Stimulated activated CD4-positive, alpha-beta T cell treated with anti-CD3 and anti-CD28 coated beads, TNF-alpha, amount 100 ng/mL, for 4 hours (primary cell): ENCODE data around the gene AGTPBP1.
A peak's percentile ranks its signal among the peaks of the same experiment; 100 is the strongest.
"Not testable (repeated sequence)": the region's sequence is repeated elsewhere in the genome, so short reads cannot be mapped to it uniquely, and the experiment has no call there.

Source experiments
- DNase-seq, 3 experiments: peaks; one replicate each; pipeline ENCODE4 v3.0.0-alpha.2; 2020; ENCODE audit warnings: low read depth in 3 of 3

The AGTPBP1 gene, protein sequence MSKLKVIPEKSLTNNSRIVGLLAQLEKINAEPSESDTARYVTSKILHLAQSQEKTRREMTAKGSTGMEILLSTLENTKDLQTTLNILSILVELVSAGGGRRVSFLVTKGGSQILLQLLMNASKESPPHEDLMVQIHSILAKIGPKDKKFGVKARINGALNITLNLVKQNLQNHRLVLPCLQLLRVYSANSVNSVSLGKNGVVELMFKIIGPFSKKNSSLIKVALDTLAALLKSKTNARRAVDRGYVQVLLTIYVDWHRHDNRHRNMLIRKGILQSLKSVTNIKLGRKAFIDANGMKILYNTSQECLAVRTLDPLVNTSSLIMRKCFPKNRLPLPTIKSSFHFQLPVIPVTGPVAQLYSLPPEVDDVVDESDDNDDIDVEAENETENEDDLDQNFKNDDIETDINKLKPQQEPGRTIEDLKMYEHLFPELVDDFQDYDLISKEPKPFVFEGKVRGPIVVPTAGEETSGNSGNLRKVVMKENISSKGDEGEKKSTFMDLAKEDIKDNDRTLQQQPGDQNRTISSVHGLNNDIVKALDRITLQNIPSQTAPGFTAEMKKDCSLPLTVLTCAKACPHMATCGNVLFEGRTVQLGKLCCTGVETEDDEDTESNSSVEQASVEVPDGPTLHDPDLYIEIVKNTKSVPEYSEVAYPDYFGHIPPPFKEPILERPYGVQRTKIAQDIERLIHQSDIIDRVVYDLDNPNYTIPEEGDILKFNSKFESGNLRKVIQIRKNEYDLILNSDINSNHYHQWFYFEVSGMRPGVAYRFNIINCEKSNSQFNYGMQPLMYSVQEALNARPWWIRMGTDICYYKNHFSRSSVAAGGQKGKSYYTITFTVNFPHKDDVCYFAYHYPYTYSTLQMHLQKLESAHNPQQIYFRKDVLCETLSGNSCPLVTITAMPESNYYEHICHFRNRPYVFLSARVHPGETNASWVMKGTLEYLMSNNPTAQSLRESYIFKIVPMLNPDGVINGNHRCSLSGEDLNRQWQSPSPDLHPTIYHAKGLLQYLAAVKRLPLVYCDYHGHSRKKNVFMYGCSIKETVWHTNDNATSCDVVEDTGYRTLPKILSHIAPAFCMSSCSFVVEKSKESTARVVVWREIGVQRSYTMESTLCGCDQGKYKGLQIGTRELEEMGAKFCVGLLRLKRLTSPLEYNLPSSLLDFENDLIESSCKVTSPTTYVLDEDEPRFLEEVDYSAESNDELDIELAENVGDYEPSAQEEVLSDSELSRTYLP

GRCh38 chr9:85741875-85742596 is at the start of gene AGTPBP1:
AGTPBP1 (minus strand) TSS chr9:85741954; CDS start chr9:85712533, 29,421 bp downstream.
- DNase-seq = peak; percentile 95 to 99 (median 96)

DNA sequence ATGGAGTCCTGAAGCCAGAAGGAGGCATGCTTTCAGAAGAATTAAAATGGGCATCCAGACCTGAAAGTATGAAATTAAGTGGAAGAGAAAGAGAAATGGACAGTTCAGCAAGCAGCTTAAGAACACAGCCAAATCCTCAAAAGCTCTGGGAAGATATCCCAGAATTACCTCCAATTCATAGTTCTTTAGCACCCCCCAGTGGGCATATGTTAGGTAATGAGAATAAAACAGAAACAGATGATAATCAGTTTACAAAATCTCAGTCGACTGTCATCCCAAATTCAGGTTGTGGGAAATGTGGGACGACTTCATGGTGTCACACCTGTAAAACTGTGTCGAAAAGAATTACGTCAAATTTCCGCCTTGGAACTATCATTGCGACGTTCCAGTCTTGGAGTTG is 44.4 kb upstream of the AGTPBP1 start:
- not testable (repeated sequence) for DNase-seq

- not testable (repeated sequence) for DNase-seq
Observed at GRCh38 chr9:85773844-85774243, 32.1 kb upstream of the AGTPBP1 start.

GRCh38 chr9:85761802-85762201 is 20.0 kb upstream of the AGTPBP1 start:
- not testable (repeated sequence) for DNase-seq

DNA sequence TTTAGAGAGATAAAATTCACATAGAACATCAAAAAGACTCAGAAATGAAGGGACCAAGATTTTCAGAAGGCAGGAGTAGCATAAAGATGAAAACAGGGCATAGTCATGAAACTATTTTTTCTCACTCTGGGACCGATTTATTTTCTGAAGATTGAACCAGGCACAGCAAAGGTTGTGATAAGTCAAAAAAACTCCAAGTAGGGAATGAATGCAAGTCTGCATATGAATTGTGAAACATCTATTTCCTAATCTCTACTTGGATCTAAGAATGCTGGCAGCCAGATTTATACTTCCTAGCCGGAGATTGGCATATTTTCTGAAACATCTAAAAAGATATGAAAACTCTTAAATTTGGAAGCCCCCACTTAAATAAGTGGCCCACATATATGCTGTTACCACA is 16.0 kb upstream of the AGTPBP1 start:
- not testable (repeated sequence) for DNase-seq

GRCh38 chr9:85756216-85756615 is 14.5 kb upstream of the AGTPBP1 start:
- not testable (repeated sequence) for DNase-seq

GRCh38 chr9:85746309-85746708 is 4.6 kb upstream of the AGTPBP1 start:
- DNase-seq = no peak

DNA sequence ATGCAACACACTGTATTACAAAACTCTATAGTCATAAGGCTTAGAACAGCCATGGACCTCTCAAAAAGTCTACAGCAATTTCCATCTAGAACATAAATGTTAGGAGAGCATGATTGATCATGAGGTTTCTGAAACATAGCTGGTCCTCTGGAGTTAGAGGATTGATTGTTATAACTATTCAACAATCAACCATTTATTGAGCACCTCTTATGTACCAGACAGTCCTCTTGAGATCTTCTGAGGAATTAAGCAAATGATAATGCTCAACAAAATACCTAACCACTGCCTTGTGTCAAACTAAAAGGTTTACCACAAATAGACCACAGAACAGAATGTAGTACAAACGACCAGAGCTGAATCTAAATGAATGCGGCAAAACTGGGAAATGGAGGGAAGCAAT is 3.4 kb upstream of the AGTPBP1 start:
- DNase-seq = no peak

DNA sequence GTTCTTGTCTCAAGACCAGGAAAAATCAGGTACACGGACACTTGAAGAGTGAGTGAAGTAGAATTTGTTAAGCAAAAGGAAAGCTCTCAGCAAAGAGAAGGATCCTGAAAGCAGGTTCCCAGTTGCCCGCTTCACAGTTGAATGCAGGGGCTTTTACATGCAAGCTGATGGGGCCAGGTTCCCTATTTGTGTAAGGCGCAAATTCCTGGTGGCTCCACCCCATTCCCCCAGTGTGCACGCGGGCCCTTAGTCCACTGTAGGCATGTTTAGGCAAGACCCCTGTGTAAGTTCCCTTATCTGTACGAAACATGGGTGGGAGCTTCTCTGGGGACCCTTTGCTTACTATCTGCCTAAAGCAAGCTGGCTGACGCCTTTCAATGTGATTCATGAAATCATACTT is 2.7 kb upstream of the AGTPBP1 start:
- DNase-seq = no peak

GRCh38 chr9:85743275-85744128 is 1.7 kb upstream of the AGTPBP1 start:
- DNase-seq = no peak

GRCh38 chr9:85742597-85742936 is 813 bp upstream of the AGTPBP1 start:
- DNase-seq = no peak

DNA sequence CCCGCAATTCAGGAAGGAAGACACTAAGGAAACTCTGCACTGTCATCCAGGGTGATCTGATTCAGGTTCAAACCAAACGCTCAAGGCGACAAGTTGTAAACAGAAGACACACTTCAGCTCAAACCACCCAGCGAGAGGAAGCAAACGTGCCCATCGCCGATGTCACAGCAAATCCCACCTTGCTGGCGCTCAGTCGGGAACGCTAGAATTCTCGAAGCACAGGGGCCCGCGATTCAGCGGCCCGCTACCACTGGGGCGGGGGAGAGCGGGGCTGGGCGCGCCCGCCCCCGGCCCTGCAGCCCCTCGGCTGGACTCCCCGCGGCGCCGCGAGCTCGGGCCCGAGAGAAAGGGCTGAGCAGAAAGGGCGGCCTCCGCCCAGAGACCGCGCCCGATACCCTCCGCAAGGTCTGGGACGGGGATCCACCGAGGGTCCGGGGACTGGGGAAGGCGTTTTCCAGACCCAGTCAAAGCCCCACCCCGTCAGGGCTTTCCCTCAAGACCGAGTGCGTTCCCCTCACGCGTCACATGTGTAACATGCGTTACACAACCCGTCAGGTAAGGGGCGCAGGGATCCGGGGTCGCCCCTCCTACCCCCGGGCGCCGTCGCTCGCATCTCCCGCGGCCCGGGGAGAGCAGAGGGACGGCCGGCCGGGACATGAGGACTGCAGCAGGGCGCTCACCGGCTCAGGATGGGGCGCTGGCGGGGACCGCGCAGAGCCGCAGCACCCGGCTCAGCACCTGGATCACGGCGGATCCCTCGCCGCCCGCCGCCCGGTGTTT is 469 bp downstream of the AGTPBP1 start:
- peak in 2 of 3 experiments; percentile 20 to 30 for DNase-seq

- no peak for DNase-seq
Observed at GRCh38 chr9:85740787-85741094, 1.0 kb downstream of the AGTPBP1 start.

DNA sequence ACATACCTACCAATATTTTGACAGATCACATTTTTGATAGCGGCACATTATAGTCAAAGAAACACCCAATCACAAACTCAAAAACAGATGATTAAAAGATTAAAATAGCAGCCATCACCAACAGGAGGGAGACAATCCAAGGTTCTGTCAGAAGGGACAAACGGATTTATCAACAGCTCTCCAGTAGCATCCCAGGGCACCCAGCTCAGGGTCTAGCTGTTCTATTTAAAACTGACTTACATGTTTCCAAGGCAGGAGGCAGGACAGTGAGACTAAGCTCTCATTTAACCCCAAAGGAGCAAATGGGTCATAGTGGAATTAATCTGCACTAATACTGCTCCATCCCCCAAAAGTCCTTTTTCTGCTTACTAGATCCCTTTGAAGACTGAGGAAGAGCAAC is 3.2 kb downstream of the AGTPBP1 start:
- no peak for DNase-seq

- no peak for DNase-seq
Observed at GRCh38 chr9:85737671-85738070, 4.1 kb downstream of the AGTPBP1 start.

GRCh38 chr9:85730916-85731630 is 10.7 kb downstream of the AGTPBP1 start:
- no peak for DNase-seq

DNA sequence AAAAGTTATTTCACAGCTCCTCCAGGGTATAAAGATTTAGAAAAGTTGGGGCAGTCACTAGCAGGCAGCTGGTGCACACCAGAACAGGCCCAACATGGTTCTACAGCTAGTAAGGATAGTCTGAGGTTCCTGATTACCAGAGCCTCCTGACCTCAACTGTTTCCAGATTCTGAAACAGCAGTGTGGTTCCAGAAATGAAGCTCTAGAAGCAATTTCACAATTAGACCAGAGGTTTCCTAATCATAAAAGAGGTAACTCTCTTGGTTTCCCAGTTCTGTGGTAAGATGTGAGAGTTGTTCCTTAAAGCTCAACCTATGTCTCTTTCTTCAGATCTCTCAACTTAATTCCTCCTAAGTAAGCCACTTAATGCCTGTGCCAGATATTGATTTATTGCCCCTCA is 11.9 kb downstream of the AGTPBP1 start:
- DNase-seq = no peak

- no peak for DNase-seq
Observed at GRCh38 chr9:85727500-85727899, 14.3 kb downstream of the AGTPBP1 start.

DNA sequence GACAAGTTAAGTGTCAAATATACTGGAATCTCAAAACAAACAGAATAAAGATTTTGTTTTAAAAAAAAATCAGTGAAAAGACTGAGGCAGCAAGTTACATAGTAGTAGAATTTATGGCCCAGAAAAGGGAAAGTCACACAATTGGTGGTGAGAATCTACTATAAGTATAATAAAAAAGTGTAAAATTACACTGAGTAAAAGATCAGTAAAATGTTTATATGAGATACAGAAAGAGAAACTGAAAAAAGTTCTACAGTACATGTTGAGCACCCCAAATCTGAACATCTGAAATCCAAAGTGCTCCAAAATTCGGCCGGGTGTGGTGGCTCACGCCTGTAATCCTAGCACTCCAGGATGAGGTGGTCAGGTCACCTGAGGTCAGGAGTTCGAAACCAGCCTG is 15.0 kb downstream of the AGTPBP1 start:
- no peak for DNase-seq
